ENCODE measurements around the gene FAM53A. TPM values are rescaled to one million over a fixed set of nuclear protein-coding genes. Genes with fewer than 3 reads are reported as not detected.

Gene FAM53A
- total RNA-seq, result 1 to 10 TPM; 1.4 to 3.0 (median 1.9) TPM
- 1.1 TPM for total RNA-seq (2013)
- 1.0 to 2.5 (median 1.7) reads per million in 29 experiments for total RNA-seq

GRCh38 chr4:1683736-1684505 lies at the start of gene FAM53A:
TSS of gene FAM53A (minus strand) at chr4:1684313. CDS start at chr4:1668741, 15,572 bp downstream.
- whole genome bisulfite sequencing (ENCODE audit: insufficient coverage), result under 1% methylated on average over 117 of the region's 118 CpGs
- H3K27me3 ChIP-seq (replicated peaks in 1 of 2; ENCODE audit: control insufficient read depth in 2 of 2, extremely low read depth in 1 of 2, insufficient read depth in 2 of 2, low read length in 1 of 2), result no peaks in the 10 kb centered on the region
- no peaks in the 10 kb centered on the region for H3K36me3 ChIP-seq (ENCODE audit: control insufficient read depth in 2 of 2, extremely low read depth in 1 of 2, insufficient read depth in 1 of 2, low read length in 1 of 2)
- H3K4me3 ChIP-seq (ENCODE audit: control insufficient read depth in 1 of 2, extremely low read depth in 1 of 2, low read length in 1 of 2), result peak within 1 kb of the TSS; percentile 35 to 78
- H3K4me1 ChIP-seq (ENCODE audit: control insufficient read depth in 1 of 2, extremely low read depth in 1 of 2, insufficient read depth in 2 of 2, low read length in 2 of 2), result peaks cover 9 to 13% of the 10 kb centered on the region in 2 experiments
- peak within 1 kb of the TSS; percentile 2 for H3K27ac ChIP-seq (ENCODE audit: low read length)
- H3K9me3 ChIP-seq, result no peaks in the 10 kb centered on the region
- CTCF ChIA-PET, result interaction anchor here in 1 of 2 donors (2.5 kb wide), 1 partner anchor 9 kb away, joined by 13 read pairs; no protein-coding TSS in a partner anchor
- peaks cover 10 to 13% (median 13%) of the 10 kb centered on the region in 3 donors for H3K4me1 Mint-ChIP-seq
- peak within 1 kb of the TSS; percentile 81 to 87 (median 86) for H3K4me3 Mint-ChIP-seq
- DNase-seq, result peak in 25 of 35 experiments; percentile 2 to 95 (median 24)
- peak within 1 kb of the TSS; percentile 83 to 87 for H3K27ac Mint-ChIP-seq
- H3K27me3 Mint-ChIP-seq, result no peaks in the 10 kb centered on the region
- no peaks in the 10 kb centered on the region for H3K36me3 Mint-ChIP-seq
- no peaks in the 10 kb centered on the region for H3K9me3 Mint-ChIP-seq
- POLR2A ChIA-PET, result no interaction called here
- ATAC-seq (replicated peaks in 1 of 4), result peak; percentile 91 to 95 (median 93)

GRCh38 chr4:1732911-1733310 lies 48.8 kb upstream of the FAM53A start:
- Histone ChIP-seq H3K4me3 (ENCODE audit: control insufficient read depth in 1 of 2, extremely low read depth in 1 of 2, low read length in 1 of 2) (no peak overlapping the region), H3K27me3 (replicated peaks in 1 of 2; ENCODE audit: control insufficient read depth in 2 of 2, extremely low read depth in 1 of 2, insufficient read depth in 2 of 2, low read length in 1 of 2) (no peaks in the 10 kb centered on the region), H3K4me1 (ENCODE audit: control insufficient read depth in 1 of 2, extremely low read depth in 1 of 2, insufficient read depth in 2 of 2, low read length in 2 of 2) (peaks cover 0 to 35% of the 10 kb centered on the region in 2 experiments), H3K36me3 (ENCODE audit: control insufficient read depth in 2 of 2, extremely low read depth in 1 of 2, insufficient read depth in 1 of 2, low read length in 1 of 2) (peaks cover 42 to 83% of the 10 kb centered on the region in 2 donors), H3K9me3 (no peaks in the 10 kb centered on the region), H3K27ac (ENCODE audit: low read length) (no peak overlapping the region)
- H3K4me3 Mint-ChIP-seq, result no peak overlapping the region
- H3K27me3 Mint-ChIP-seq, result no peaks in the 10 kb centered on the region
- CTCF ChIA-PET, result interaction anchor here (0.8 to 1.0 kb wide), 2 partner anchors 40 kb away, joined by 3 read pairs; no protein-coding TSS in a partner anchor
- DNase-seq, result no peak
- no peak overlapping the region for H3K27ac Mint-ChIP-seq
- peaks cover 40% of the 10 kb centered on the region for H3K36me3 Mint-ChIP-seq
- H3K9me3 Mint-ChIP-seq, result no peaks in the 10 kb centered on the region
- WGBS (ENCODE audit: insufficient coverage), result 100% methylated on average over 7 of the region's 10 CpGs
- H3K4me1 Mint-ChIP-seq, result peaks cover 13 to 22% (median 21%) of the 10 kb centered on the region in 3 donors
- POLR2A ChIA-PET, result no interaction called here
- ATAC-seq (replicated peaks in 1 of 4), result no peak

- no peaks in the 10 kb centered on the region for H3K9me3 ChIP-seq
- Mint-ChIP-seq H3K27me3 (no peaks in the 10 kb centered on the region), H3K9me3 (no peaks in the 10 kb centered on the region), H3K4me1 (peaks cover 29 to 39% (median 34%) of the 10 kb centered on the region in 3 donors), H3K27ac (no peak overlapping the region), H3K4me3 (no peak overlapping the region), H3K36me3 (peaks cover 38% of the 10 kb centered on the region)
- H3K36me3 ChIP-seq (ENCODE audit: control insufficient read depth in 2 of 2, extremely low read depth in 1 of 2, insufficient read depth in 1 of 2, low read length in 1 of 2), result peaks cover 34 to 80% of the 10 kb centered on the region in 2 donors
- 51% methylated on average over 7 of the region's 10 CpGs for WGBS (ENCODE audit: insufficient coverage)
- ATAC-seq (replicated peaks in 1 of 4) (no peak), DNase-seq (no peak)
- ChIA-PET CTCF (no interaction called here), POLR2A (no interaction called here)
- no peak overlapping the region for H3K4me3 ChIP-seq (ENCODE audit: control insufficient read depth in 1 of 2, extremely low read depth in 1 of 2, low read length in 1 of 2)
- H3K27me3 ChIP-seq (replicated peaks in 1 of 2; ENCODE audit: control insufficient read depth in 2 of 2, extremely low read depth in 1 of 2, insufficient read depth in 2 of 2, low read length in 1 of 2), result no peaks in the 10 kb centered on the region
- H3K4me1 ChIP-seq (ENCODE audit: control insufficient read depth in 1 of 2, extremely low read depth in 1 of 2, insufficient read depth in 2 of 2, low read length in 2 of 2), result peaks cover under 1 to 49% of the 10 kb centered on the region in 2 experiments
- H3K27ac ChIP-seq (ENCODE audit: low read length), result no peak overlapping the region
These were observed 47.1 kb upstream of the FAM53A start for GRCh38 chr4:1731180-1731579.

- POLR2A ChIA-PET, result no interaction called here
- H3K36me3 Mint-ChIP-seq, result peaks cover 38% of the 10 kb centered on the region
These were observed 46.5 kb upstream of the FAM53A start for GRCh38 chr4:1730532-1731135.

GRCh38 chr4:1728061-1728980 lies 44.2 kb upstream of the FAM53A start:
- peaks cover 38% of the 10 kb centered on the region for H3K36me3 Mint-ChIP-seq
- no peak overlapping the region for H3K4me3 ChIP-seq (ENCODE audit: control insufficient read depth in 1 of 2, extremely low read depth in 1 of 2, low read length in 1 of 2)
- H3K27ac ChIP-seq (ENCODE audit: low read length), result no peak overlapping the region
- H3K4me1 Mint-ChIP-seq, result peaks cover 49 to 63% (median 56%) of the 10 kb centered on the region in 3 donors
- DNase-seq (no peak), ATAC-seq (replicated peaks in 1 of 4) (no peak)
- peak overlapping the region in 1 of 3 donors; percentile 35 for H3K4me3 Mint-ChIP-seq
- peaks cover 22 to 67% of the 10 kb centered on the region in 2 donors for H3K36me3 ChIP-seq (ENCODE audit: control insufficient read depth in 2 of 2, extremely low read depth in 1 of 2, insufficient read depth in 1 of 2, low read length in 1 of 2)
- no peaks in the 10 kb centered on the region for H3K27me3 Mint-ChIP-seq
- no peaks in the 10 kb centered on the region for H3K9me3 Mint-ChIP-seq
- ChIA-PET POLR2A (no interaction called here), CTCF (interaction anchor here (0.8 to 6.1 kb wide), 4 partner anchors 35 to 37 kb away, joined by 3 to 75 read pairs (median 8); no protein-coding TSS in a partner anchor)
- H3K27me3 ChIP-seq (replicated peaks in 1 of 2; ENCODE audit: control insufficient read depth in 2 of 2, extremely low read depth in 1 of 2, insufficient read depth in 2 of 2, low read length in 1 of 2), result no peaks in the 10 kb centered on the region
- 96% methylated on average over 21 of the region's 31 CpGs for WGBS (ENCODE audit: insufficient coverage)
- no peaks in the 10 kb centered on the region for H3K9me3 ChIP-seq
- H3K4me1 ChIP-seq (ENCODE audit: control insufficient read depth in 1 of 2, extremely low read depth in 1 of 2, insufficient read depth in 2 of 2, low read length in 2 of 2), result peaks cover 6 to 78% of the 10 kb centered on the region in 2 experiments
- no peak overlapping the region for H3K27ac Mint-ChIP-seq

More at GRCh38 chr4:1730532-1731135, 46.5 kb upstream of the FAM53A start:
- Histone ChIP-seq H3K27ac (ENCODE audit: low read length) (no peak overlapping the region), H3K4me3 (ENCODE audit: control insufficient read depth in 1 of 2, extremely low read depth in 1 of 2, low read length in 1 of 2) (no peak overlapping the region), H3K36me3 (ENCODE audit: control insufficient read depth in 2 of 2, extremely low read depth in 1 of 2, insufficient read depth in 1 of 2, low read length in 1 of 2) (peaks cover 28 to 77% of the 10 kb centered on the region in 2 donors), H3K4me1 (ENCODE audit: control insufficient read depth in 1 of 2, extremely low read depth in 1 of 2, insufficient read depth in 2 of 2, low read length in 2 of 2) (peaks cover 4 to 55% of the 10 kb centered on the region in 2 experiments), H3K9me3 (no peaks in the 10 kb centered on the region), H3K27me3 (replicated peaks in 1 of 2; ENCODE audit: control insufficient read depth in 2 of 2, extremely low read depth in 1 of 2, insufficient read depth in 2 of 2, low read length in 1 of 2) (no peaks in the 10 kb centered on the region)
- Mint-ChIP-seq H3K27ac (no peak overlapping the region), H3K27me3 (no peaks in the 10 kb centered on the region), H3K4me1 (peaks cover 32 to 44% (median 38%) of the 10 kb centered on the region in 3 donors), H3K9me3 (no peaks in the 10 kb centered on the region), H3K4me3 (no peak overlapping the region)
- CTCF ChIA-PET, result interaction anchor here (0.6 to 2.3 kb wide), 4 partner anchors 28 to 43 kb away, joined by 4 to 13 read pairs (median 6); no protein-coding TSS in a partner anchor
- 92% methylated on average over 13 of the region's 16 CpGs for WGBS (ENCODE audit: insufficient coverage)
- DNase-seq (no peak), ATAC-seq (replicated peaks in 1 of 4) (no peak)
